Caco-2 (cell line): ENCODE measurements around the gene ZNF407. TPM values are rescaled to one million over a fixed set of nuclear protein-coding genes. Genes with fewer than 3 reads are reported as not detected.

ENCODE experiments used
- BruUV-seq: library from RNA; stranded (reverse); fragments of 400-500 nt; replicated peaks from 2 replicates; lab custom pipeline; 2021; lab: Mats Ljungman, UMichigan
- CTCF ChIA-PET: fragments of 300-600 bp; sonication (Branson Sonifier 250); formaldehyde crosslinking; loops from one replicate; lab custom pipeline; 2022; ENCODE audit warnings: antibody characterized with exemption; lab: Charles Lee
- POLR2A ChIA-PET: fragments of 300-600 bp; sonication (Branson Sonifier 250); formaldehyde crosslinking; loops from one replicate; lab custom pipeline; 2022; ENCODE audit warnings: antibody characterized with exemption; lab: Charles Lee
- DNase-seq, 2 experiments: peaks; one replicate each; pipeline versions ENCODE4 v3.0.0 to v3.0.0-alpha.2; 2020 to 2022
- H3K27me3 ChIP-seq: replicated peaks from 2 replicates; pipeline ENCODE4 v1.6.0; 2011; ENCODE audit warnings: low read length; ENCODE audit not compliant: control insufficient read depth, insufficient read depth
- H3K36me3 ChIP-seq: 2 replicates; pipeline ENCODE4 v1.5.1; 2011; ENCODE audit warnings: low read length; ENCODE audit not compliant: control insufficient read depth, insufficient read depth
- H3K4me1 ChIP-seq: fragments of 250-450 bp; sonication (Bioruptor Pico); 2 replicates; pipeline ENCODE4 v1.5.1; 2020; ENCODE audit warnings: mild to moderate bottlenecking
- H3K4me3 ChIP-seq: 2 replicates; pipeline ENCODE4 v1.5.1; 2011; ENCODE audit warnings: low read depth, mild to moderate bottlenecking, control low read depth, low read length
- H3K9me3 ChIP-seq: fragments of 250-450 bp; sonication (Bioruptor Pico); 2 replicates; pipeline ENCODE4 v1.5.1; 2020; ENCODE audit warnings: mild to moderate bottlenecking, moderate library complexity
- H3K27ac Mint-ChIP-seq: one replicate; pipeline ENCODE4 v1.8.0; 2022; ENCODE audit warnings: mixed read lengths; ENCODE audit not compliant: unreplicated experiment
- H3K27me3 Mint-ChIP-seq: one replicate; pipeline ENCODE4 v1.8.0; 2022; ENCODE audit warnings: mixed read lengths; ENCODE audit not compliant: insufficient read depth, unreplicated experiment
- H3K36me3 Mint-ChIP-seq: one replicate; pipeline ENCODE4 v1.8.0; 2022; ENCODE audit warnings: mild to moderate bottlenecking, mixed read lengths; ENCODE audit not compliant: insufficient read depth, unreplicated experiment
- H3K4me1 Mint-ChIP-seq: one replicate; pipeline ENCODE4 v1.8.0; 2022; ENCODE audit warnings: low read depth, mixed read lengths; ENCODE audit not compliant: unreplicated experiment
- H3K4me3 Mint-ChIP-seq: one replicate; pipeline ENCODE4 v1.8.0; 2022; ENCODE audit warnings: mild to moderate bottlenecking, moderate library complexity, mixed read lengths; ENCODE audit not compliant: unreplicated experiment
- H3K9me3 Mint-ChIP-seq: one replicate; pipeline ENCODE4 v1.8.0; 2022; ENCODE audit warnings: mixed read lengths; ENCODE audit not compliant: unreplicated experiment
- CTCF ChIP-seq, 2 experiments: fragments of 200-600 bp in 1 of 2; IDR thresholded peaks; 1 replicate in 1 of 2; 2 replicates in 1 of 2; pipeline versions ENCODE4 v1.5.1 to v1.8.0; 2011 to 2022; ENCODE audit warnings: antibody characterized with exemption in 1 of 2, control low read depth in 1 of 2, inconsistent platforms in 1 of 2, low read depth in 1 of 2, low read length in 1 of 2, mild to moderate bottlenecking in 1 of 2, moderate library complexity in 1 of 2; ENCODE audit not compliant: insufficient read depth in 1 of 2, severe bottlenecking in 1 of 2, unreplicated experiment in 1 of 2
- intact Hi-C: fragments of 100-400 bp; cut with micrococcal nuclease; formaldehyde crosslinking; loops from one replicate; pipeline ENCODE4 v1.10.0; 2022; ENCODE audit not compliant: unreplicated experiment
- total RNA-seq: library from RNA; stranded (reverse); gene quantifications from 2 replicates; pipeline ENCODE4 v1.2.3, GENCODE V29; 2022

ZNF407 gene
- total RNA-seq, 1 experiment from 2014 or later, result 4.7 TPM

- no TSS peak for BruUV-seq
Observed at GRCh38 chr18:74873629-74874028, 276.0 kb downstream of the ZNF407 start.

GRCh38 chr18:74874351-74874750 lies 276.7 kb downstream of the ZNF407 start:
- ChIA-PET CTCF (no interaction called here), POLR2A (no interaction called here)
- no peaks in the 10 kb centered on the region for H3K4me1 ChIP-seq
- DNase-seq, result no peak
- no peak overlapping the region for H3K4me3 ChIP-seq
- Mint-ChIP-seq H3K27ac (no peak overlapping the region), H3K9me3 (no peaks in the 10 kb centered on the region), H3K4me3 (no peak overlapping the region), H3K4me1 (no peaks in the 10 kb centered on the region), H3K36me3 (no peaks in the 10 kb centered on the region), H3K27me3 (no peaks in the 10 kb centered on the region)
- intact Hi-C loops, result no loop called here
- no TSS peak for BruUV-seq
- H3K27me3 ChIP-seq, result no peaks in the 10 kb centered on the region
- TF ChIP-seq CTCF (IDR thresholded peaks at IDR 0.05; ENCODE audit: insufficient read depth in 1 of 2, low read depth in 1 of 2, low read length in 1 of 2, severe bottlenecking in 1 of 2, unreplicated experiment in 1 of 2), result no peak
- no peaks in the 10 kb centered on the region for H3K36me3 ChIP-seq
- H3K9me3 ChIP-seq, result no peaks in the 10 kb centered on the region

More at GRCh38 chr18:74873629-74874028, 276.0 kb downstream of the ZNF407 start:
- CTCF ChIA-PET, result no interaction called here
- Histone ChIP-seq H3K9me3 (no peaks in the 10 kb centered on the region), H3K36me3 (no peaks in the 10 kb centered on the region), H3K4me3 (no peak overlapping the region), H3K27me3 (no peaks in the 10 kb centered on the region), H3K4me1 (no peaks in the 10 kb centered on the region)
- POLR2A ChIA-PET, result no interaction called here
- no peaks in the 10 kb centered on the region for H3K36me3 Mint-ChIP-seq
- DNase-seq, result no peak
- no peaks in the 10 kb centered on the region for H3K27me3 Mint-ChIP-seq
- no peak for TF ChIP-seq CTCF (IDR thresholded peaks at IDR 0.05; ENCODE audit: insufficient read depth in 1 of 2, low read depth in 1 of 2, low read length in 1 of 2, severe bottlenecking in 1 of 2, unreplicated experiment in 1 of 2)
- H3K4me1 Mint-ChIP-seq, result no peaks in the 10 kb centered on the region
- intact Hi-C loops, result no loop called here
- no peaks in the 10 kb centered on the region for H3K9me3 Mint-ChIP-seq
- H3K27ac Mint-ChIP-seq, result no peak overlapping the region
- H3K4me3 Mint-ChIP-seq, result no peak overlapping the region

- no peaks in the 10 kb centered on the region for H3K36me3 ChIP-seq
- no peak for TF ChIP-seq CTCF (IDR thresholded peaks at IDR 0.05; ENCODE audit: insufficient read depth in 1 of 2, low read depth in 1 of 2, low read length in 1 of 2, severe bottlenecking in 1 of 2, unreplicated experiment in 1 of 2)
- no peak overlapping the region for H3K27ac Mint-ChIP-seq
- H3K27me3 ChIP-seq, result no peaks in the 10 kb centered on the region
- CTCF ChIA-PET, result no interaction called here
- BruUV-seq, result no TSS peak
- no peaks in the 10 kb centered on the region for H3K9me3 Mint-ChIP-seq
- H3K36me3 Mint-ChIP-seq, result no peaks in the 10 kb centered on the region
- H3K9me3 ChIP-seq, result no peaks in the 10 kb centered on the region
- no peaks in the 10 kb centered on the region for H3K27me3 Mint-ChIP-seq
- intact Hi-C loops, result no loop called here
- no peaks in the 10 kb centered on the region for H3K4me1 ChIP-seq
- DNase-seq, result no peak
- H3K4me3 Mint-ChIP-seq, result no peak overlapping the region
- POLR2A ChIA-PET, result no interaction called here
- H3K4me3 ChIP-seq, result no peak overlapping the region
- no peaks in the 10 kb centered on the region for H3K4me1 Mint-ChIP-seq
Observed at GRCh38 chr18:74876630-74877243, 279.1 kb downstream of the ZNF407 start.
